Parathyroid adenoma (tissue), 2 donors: Measurements from ENCODE around the gene CLEC4G.

ENCODE experiments used
- H2AFZ ChIP-seq: fragments of 300-600 bp; sonication (generic); one replicate; pipeline ENCODE4 v1.7.0; 2017; ENCODE audit warnings: antibody characterized with exemption, mild to moderate bottlenecking
- H3K27ac ChIP-seq: fragments of 300-600 bp; sonication (generic); one replicate; pipeline ENCODE4 v1.7.0; 2017
- H3K27me3 ChIP-seq: fragments of 300-600 bp; sonication (generic); one replicate; pipeline ENCODE4 v1.7.0; 2017; ENCODE audit warnings: low read length; ENCODE audit not compliant: control insufficient read depth, insufficient read depth
- H3K36me3 ChIP-seq: fragments of 300-600 bp; sonication (generic); one replicate; pipeline ENCODE4 v1.7.0; 2017; ENCODE audit warnings: low read length; ENCODE audit not compliant: control insufficient read depth, insufficient read depth
- H3K4me1 ChIP-seq: fragments of 300-600 bp; sonication (generic); one replicate; pipeline ENCODE4 v1.7.0; 2017; ENCODE audit warnings: control low read depth
- H3K4me2 ChIP-seq: fragments of 300-600 bp; sonication (generic); one replicate; pipeline ENCODE4 v1.7.0; 2017; ENCODE audit warnings: low read length
- H3K4me3 ChIP-seq: fragments of 300-600 bp; sonication (generic); one replicate; pipeline ENCODE4 v1.7.0; 2017; ENCODE audit warnings: low read depth, low read length
- H3K79me2 ChIP-seq: fragments of 300-600 bp; sonication (generic); one replicate; pipeline ENCODE4 v1.7.0; 2017; ENCODE audit warnings: control low read depth
- H3K9ac ChIP-seq: fragments of 300-600 bp; sonication (generic); one replicate; pipeline ENCODE4 v1.7.0; 2017; ENCODE audit warnings: mild to moderate bottlenecking
- H3K9me3 ChIP-seq: fragments of 300-600 bp; sonication (generic); one replicate; pipeline ENCODE4 v1.7.0; 2017; ENCODE audit warnings: low read length; ENCODE audit not compliant: control insufficient read depth
- TF ChIP-seq, protein P1 (sequence below): fragments of 300-600 bp; sonication (generic); IDR thresholded peaks from one replicate; pipeline ENCODE4 v1.7.0; 2017; ENCODE audit warnings: antibody characterized with exemption, mild to moderate bottlenecking
- donor health status: primary hyperparathyroidism.

Gene CLEC4G

DNA sequence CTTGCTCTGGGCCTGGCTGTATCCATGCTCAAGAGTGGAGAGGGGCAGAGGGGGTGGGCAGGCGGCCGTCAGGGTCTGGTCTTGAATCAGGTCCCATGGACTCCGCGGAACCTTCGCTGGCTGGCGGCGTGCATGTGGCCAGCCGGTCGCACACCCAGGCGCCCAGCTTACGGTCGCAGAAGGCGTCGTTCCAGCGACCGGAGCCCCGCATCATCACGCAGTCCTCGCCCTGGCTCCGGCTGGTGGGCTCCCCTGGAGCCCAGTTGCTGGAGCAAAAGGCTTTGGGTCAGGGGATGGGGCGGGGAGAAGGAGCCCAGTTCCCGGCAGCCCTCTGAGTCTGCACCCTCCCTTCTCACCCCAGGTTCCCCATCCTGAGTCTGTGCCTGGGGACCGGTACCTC, 42.7 kb downstream of the CLEC4G start:
- Histone ChIP-seq H3K36me3 (no peaks in the 10 kb centered on the region), H3K79me2 (no peaks in the 10 kb centered on the region), H3K27me3 (no peaks in the 10 kb centered on the region), H3K9ac (no peak overlapping the region), H3K9me3 (no peaks in the 10 kb centered on the region), H2AFZ (no peak overlapping the region), H3K4me2 (no peak overlapping the region), H3K4me1 (no peaks in the 10 kb centered on the region), H3K4me3 (no peak overlapping the region), H3K27ac (no peak overlapping the region)
- TF ChIP-seq, protein P1, sequence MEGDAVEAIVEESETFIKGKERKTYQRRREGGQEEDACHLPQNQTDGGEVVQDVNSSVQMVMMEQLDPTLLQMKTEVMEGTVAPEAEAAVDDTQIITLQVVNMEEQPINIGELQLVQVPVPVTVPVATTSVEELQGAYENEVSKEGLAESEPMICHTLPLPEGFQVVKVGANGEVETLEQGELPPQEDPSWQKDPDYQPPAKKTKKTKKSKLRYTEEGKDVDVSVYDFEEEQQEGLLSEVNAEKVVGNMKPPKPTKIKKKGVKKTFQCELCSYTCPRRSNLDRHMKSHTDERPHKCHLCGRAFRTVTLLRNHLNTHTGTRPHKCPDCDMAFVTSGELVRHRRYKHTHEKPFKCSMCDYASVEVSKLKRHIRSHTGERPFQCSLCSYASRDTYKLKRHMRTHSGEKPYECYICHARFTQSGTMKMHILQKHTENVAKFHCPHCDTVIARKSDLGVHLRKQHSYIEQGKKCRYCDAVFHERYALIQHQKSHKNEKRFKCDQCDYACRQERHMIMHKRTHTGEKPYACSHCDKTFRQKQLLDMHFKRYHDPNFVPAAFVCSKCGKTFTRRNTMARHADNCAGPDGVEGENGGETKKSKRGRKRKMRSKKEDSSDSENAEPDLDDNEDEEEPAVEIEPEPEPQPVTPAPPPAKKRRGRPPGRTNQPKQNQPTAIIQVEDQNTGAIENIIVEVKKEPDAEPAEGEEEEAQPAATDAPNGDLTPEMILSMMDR, result no peak

DNA sequence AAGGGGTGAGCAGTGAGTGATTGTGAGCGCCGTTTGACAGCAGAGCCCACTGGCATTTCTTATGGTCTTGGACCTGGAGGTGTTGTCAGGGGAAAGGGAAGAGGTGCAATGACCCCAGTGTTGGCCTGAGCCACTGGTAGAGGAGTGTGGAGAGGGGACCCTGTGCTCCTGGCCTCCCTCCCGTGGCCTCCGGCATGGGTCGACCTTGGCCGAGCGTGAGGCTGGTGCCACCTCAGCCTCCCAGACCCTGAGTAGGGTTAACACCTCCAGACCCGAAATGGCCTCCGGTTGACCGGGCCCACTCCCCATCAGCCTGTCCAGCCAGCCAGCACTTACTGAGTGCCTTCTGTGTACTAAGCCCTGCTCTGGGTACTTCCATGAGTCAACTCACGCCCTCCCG, 44.7 kb downstream of the CLEC4G start:
- H3K4me3 ChIP-seq, result no peak overlapping the region
- H3K27ac ChIP-seq, result no peak overlapping the region
- H3K4me1 ChIP-seq, result no peaks in the 10 kb centered on the region
- TF ChIP-seq, protein P1, result no peak
- no peaks in the 10 kb centered on the region for H3K79me2 ChIP-seq
- no peaks in the 10 kb centered on the region for H3K27me3 ChIP-seq
- no peak overlapping the region for H3K9ac ChIP-seq
- no peak overlapping the region for H3K4me2 ChIP-seq
- no peaks in the 10 kb centered on the region for H3K9me3 ChIP-seq
- no peak overlapping the region for H2AFZ ChIP-seq
- H3K36me3 ChIP-seq, result no peaks in the 10 kb centered on the region

DNA sequence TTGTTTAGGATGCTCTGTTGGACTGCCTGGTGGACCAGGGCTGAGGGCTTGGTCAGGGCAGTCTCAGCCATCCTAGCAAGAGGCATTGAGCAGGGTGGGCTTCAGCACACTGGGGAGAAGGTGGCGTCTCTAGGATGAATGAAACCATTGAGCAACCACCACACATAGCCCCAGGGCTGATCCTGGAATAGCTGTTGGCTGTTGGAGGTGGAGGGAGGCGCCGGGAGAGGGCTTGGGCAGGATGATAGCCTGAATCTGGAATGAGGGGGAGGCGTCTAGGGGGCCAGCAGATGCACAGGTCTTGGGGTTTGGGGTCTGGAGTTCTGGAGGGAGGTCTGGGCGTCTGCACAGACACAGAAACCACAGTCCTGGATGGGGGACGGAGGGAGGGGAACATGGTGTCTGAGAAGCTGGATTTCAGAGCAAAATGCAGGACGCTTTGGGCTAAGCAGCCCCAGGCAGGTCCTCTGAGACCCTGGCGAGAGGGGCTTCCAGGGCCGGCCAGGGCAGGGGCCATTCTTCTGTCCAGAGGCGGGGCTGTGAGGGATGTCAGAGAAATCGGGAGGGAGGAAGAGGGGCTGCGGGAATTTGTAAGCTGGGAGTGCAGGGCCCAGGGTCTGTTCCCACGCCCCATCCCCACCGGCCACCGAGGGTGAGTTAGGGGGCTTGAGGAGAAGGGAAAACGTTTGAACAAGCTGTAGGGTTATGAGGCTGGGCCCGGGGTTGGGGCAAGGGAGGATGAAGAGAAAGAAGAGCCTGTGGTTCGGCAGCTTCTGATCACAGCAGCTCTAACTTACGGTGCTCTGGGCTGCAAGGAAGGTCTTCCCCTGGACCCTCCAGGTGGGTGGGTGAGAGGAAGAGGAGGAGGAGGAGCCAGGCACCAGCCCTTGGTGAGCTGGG, 46.1 kb downstream of the CLEC4G start:
- H3K4me1 ChIP-seq, result peaks cover 3% of the 10 kb centered on the region
- H3K9me3 ChIP-seq, result no peaks in the 10 kb centered on the region
- H2AFZ ChIP-seq, result no peak overlapping the region
- H3K9ac ChIP-seq, result no peak overlapping the region
- no peak overlapping the region for H3K4me3 ChIP-seq
- no peaks in the 10 kb centered on the region for H3K27me3 ChIP-seq
- no peak overlapping the region for H3K27ac ChIP-seq
- H3K4me2 ChIP-seq, result no peak overlapping the region
- H3K36me3 ChIP-seq, result no peaks in the 10 kb centered on the region
- no peaks in the 10 kb centered on the region for H3K79me2 ChIP-seq
- TF ChIP-seq, protein P1, result no peak

DNA sequence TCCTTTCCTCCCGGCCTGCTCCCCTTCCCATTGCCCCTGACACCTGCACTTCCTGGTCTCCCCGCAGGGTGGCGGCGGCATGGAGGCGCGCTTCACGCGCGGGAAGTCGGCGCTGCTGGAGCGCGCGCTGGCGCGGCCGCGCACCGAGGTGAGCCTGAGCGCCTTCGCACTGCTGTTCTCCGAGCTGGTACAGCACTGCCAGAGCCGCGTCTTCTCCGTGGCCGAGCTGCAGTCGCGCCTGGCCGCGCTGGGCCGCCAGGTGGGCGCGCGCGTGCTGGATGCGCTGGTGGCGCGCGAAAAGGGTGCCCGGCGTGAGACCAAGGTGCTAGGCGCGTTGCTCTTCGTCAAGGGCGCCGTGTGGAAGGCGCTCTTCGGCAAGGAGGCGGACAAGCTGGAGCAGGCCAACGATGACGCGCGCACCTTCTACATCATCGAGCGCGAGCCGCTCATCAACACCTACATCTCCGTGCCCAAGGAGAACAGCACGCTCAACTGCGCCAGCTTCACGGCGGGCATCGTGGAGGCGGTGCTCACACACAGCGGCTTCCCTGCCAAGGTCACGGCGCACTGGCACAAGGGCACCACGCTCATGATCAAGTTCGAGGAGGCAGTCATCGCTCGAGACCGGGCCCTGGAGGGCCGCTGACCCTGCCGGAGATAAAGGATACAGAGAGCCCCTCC, 49.6 kb downstream of the CLEC4G start:
- Histone ChIP-seq H3K27ac (no peak overlapping the region), H3K4me2 (peak overlapping the region; percentile 90), H3K79me2 (no peaks in the 10 kb centered on the region), H3K36me3 (no peaks in the 10 kb centered on the region), H3K9me3 (no peaks in the 10 kb centered on the region), H3K4me3 (no peak overlapping the region), H3K4me1 (peaks cover 3% of the 10 kb centered on the region), H3K9ac (no peak overlapping the region), H3K27me3 (no peaks in the 10 kb centered on the region), H2AFZ (no peak overlapping the region)
- TF ChIP-seq, protein P1, result no peak
